ENCODE data around the gene IFITM10. TPM values are rescaled to one million over a fixed set of nuclear protein-coding genes. Genes with fewer than 3 reads are reported as not detected.
A peak's percentile ranks its signal among the peaks of the same experiment; 100 is the strongest.

The IFITM10 gene
- total RNA-seq, 3 donors from 2014 or later: 0.46 to 2.8 (median 1.9) TPM

DNA sequence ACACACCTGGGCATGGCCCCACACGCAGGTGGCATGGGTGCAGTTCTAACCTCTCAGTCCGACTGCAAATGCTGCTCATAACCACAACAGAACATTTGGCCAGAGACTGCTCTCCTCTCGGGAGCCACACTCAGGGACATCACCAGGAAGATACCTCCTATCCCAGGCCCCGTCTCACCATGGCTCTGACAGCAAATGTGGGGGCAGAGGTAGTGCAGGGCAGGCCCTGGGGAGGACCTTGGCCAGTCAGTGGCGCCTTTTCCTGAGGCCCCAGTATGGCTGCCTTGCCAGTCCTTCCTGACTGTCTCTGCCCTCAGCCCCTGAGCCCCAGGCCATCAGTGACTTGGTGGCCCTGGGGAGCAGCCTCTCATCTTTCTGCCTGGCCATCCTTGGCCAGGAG lies 50.6 kb downstream of the IFITM10 start:
- TF ChIP-seq CTCF (IDR thresholded peaks at IDR 0.05): no peak
- intact Hi-C loops (cut with DNase I, micrococcal nuclease): no loop called here
- Histone ChIP-seq H3K4me3 (no peak overlapping the region), H3K36me3 (ENCODE audit: low read depth) (no peaks in the 10 kb centered on the region), H3K4me1 (ENCODE audit: low read depth) (no peaks in the 10 kb centered on the region), H3K9me3 (no peaks in the 10 kb centered on the region)
- ATAC-seq: no peak
- no peak for DNase-seq

DNA sequence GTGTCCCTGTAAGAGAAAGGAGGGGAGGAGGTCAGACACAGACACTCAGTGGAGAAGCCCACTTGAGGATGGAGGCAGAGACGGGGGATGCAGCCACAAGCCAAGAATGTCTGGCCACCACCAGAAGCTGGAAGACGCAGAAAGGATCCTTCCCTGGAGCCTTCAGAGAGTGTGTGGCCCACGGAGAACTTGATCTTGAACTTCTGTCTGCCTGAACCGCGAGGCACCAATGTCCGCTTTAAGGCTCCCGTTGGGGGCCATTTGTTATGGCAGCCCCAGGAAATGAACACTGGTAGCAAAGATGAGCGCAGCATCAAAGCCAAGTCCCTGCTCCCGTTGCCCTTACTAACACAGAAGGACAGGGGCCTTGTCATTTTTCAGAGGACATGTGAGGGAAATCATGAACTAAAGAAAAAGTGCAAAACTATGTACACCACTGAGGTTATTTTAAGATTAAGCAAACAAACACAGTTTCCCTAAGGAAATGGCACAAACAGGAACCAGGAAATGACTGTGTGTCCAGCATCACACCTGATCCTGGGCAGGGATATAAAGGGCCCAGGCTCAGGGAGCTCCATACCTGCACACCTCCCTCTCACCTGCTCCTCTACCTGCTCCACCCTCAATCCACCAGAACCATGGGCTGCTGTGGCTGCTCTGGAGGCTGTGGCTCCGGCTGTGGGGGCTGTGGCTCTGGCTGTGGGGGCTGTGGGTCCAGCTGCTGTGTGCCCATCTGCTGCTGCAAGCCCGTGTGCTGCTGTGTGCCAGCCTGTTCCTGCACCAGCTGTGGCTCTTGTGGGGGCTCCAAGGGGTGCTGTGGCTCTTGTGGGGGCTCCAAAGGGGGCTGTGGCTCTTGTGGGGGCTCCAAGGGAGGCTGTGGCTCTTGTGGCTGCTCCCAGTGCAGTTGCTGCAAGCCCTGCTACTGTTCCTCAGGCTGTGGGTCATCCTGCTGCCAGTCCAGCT lies 53.5 kb downstream of the IFITM10 start, which contains the start of gene KRTAP5-6:
Gene KRTAP5-6, plus strand, starts transcription at position 588 of the 963 bp plus-strand sequence. Its CDS starts 51 bp downstream, at position 639.
- H3K4me3 ChIP-seq: no peak within 1 kb of the TSS
- DNase-seq (no peak), ATAC-seq (no peak)
- no peak for TF ChIP-seq CTCF (IDR thresholded peaks at IDR 0.05)
- intact Hi-C loops (cut with DNase I, micrococcal nuclease): no loop called here
- no peaks in the 10 kb centered on the region for H3K36me3 ChIP-seq (ENCODE audit: low read depth)
- H3K9me3 ChIP-seq: no peaks in the 10 kb centered on the region
- H3K4me1 ChIP-seq (ENCODE audit: low read depth): peaks cover 6% of the 10 kb centered on the region

GRCh38 chr11:1695548-1696108 lies 54.8 kb downstream of the IFITM10 start:
- ATAC-seq (no peak), DNase-seq (no peak)
- intact Hi-C loops (cut with DNase I, micrococcal nuclease): no loop called here
- H3K4me1 ChIP-seq (ENCODE audit: low read depth): peaks cover 6% of the 10 kb centered on the region
- no peak overlapping the region for H3K4me3 ChIP-seq
- H3K36me3 ChIP-seq (ENCODE audit: low read depth): no peaks in the 10 kb centered on the region
- no peak for TF ChIP-seq CTCF (IDR thresholded peaks at IDR 0.05)
- H3K9me3 ChIP-seq: no peaks in the 10 kb centered on the region

- Histone ChIP-seq H3K4me3 (no peak overlapping the region), H3K36me3 (ENCODE audit: low read depth) (no peaks in the 10 kb centered on the region), H3K4me1 (ENCODE audit: low read depth) (peaks cover 6% of the 10 kb centered on the region), H3K9me3 (no peaks in the 10 kb centered on the region)
- TF ChIP-seq CTCF (IDR thresholded peaks at IDR 0.05): no peak
- DNase-seq (no peak), ATAC-seq (no peak)
- intact Hi-C loops (cut with DNase I, micrococcal nuclease): loop anchor here in 1 of 2 donors (5.0 kb wide), 1 partner anchor 132 kb away; no protein-coding TSS in a partner anchor
These were observed 55.4 kb downstream of the IFITM10 start for GRCh38 chr11:1694846-1695547.

GRCh38 chr11:1694064-1694845 lies 56.1 kb downstream of the IFITM10 start:
- intact Hi-C loops (cut with DNase I, micrococcal nuclease): loop anchor here in 1 of 2 donors (5.0 kb wide), 1 partner anchor 133 kb away; no protein-coding TSS in a partner anchor
- peak; percentile 88 to 95 (median 93) for DNase-seq

More at GRCh38 chr11:1694064-1694845, 56.1 kb downstream of the IFITM10 start:
- Histone ChIP-seq H3K4me3 (no peak overlapping the region), H3K36me3 (ENCODE audit: low read depth) (no peaks in the 10 kb centered on the region), H3K4me1 (ENCODE audit: low read depth) (peaks cover 6% of the 10 kb centered on the region), H3K9me3 (no peaks in the 10 kb centered on the region)
- TF ChIP-seq CTCF (IDR thresholded peaks at IDR 0.05): peak; percentile 94
- ATAC-seq: peak; percentile 97
